Endothelial cell of umbilical vein (primary cell): ENCODE results near the gene RAP1GDS1.

Source experiments
- EZH2 ChIP-seq: IDR thresholded peaks from 2 replicates; pipeline ENCODE4 v1.6.1; 2012; ENCODE audit warnings: borderline replicate concordance, low read depth, mild to moderate bottlenecking, moderate library complexity, low read length, inconsistent platforms; ENCODE audit not compliant: severe bottlenecking
- POLR2A ChIP-seq: IDR thresholded peaks from 2 replicates; pipeline ENCODE4 v1.6.1; 2012; ENCODE audit warnings: low read depth, mild to moderate bottlenecking, control low read depth, low read length
- TF ChIP-seq, protein P1 (sequence below), 2 donors: IDR thresholded peaks; 1 replicate in 1 of 2; 2 replicates in 1 of 2; pipeline ENCODE4 v1.5.1; 2011; ENCODE audit warnings: low read length in 2 of 2, mild to moderate bottlenecking in 2 of 2, moderate library complexity in 2 of 2, control low read depth in 1 of 2, inconsistent platforms in 1 of 2, low read depth in 1 of 2; ENCODE audit not compliant: insufficient read depth in 1 of 2; ENCODE audit errors: extremely low read depth in 1 of 2

DNA sequence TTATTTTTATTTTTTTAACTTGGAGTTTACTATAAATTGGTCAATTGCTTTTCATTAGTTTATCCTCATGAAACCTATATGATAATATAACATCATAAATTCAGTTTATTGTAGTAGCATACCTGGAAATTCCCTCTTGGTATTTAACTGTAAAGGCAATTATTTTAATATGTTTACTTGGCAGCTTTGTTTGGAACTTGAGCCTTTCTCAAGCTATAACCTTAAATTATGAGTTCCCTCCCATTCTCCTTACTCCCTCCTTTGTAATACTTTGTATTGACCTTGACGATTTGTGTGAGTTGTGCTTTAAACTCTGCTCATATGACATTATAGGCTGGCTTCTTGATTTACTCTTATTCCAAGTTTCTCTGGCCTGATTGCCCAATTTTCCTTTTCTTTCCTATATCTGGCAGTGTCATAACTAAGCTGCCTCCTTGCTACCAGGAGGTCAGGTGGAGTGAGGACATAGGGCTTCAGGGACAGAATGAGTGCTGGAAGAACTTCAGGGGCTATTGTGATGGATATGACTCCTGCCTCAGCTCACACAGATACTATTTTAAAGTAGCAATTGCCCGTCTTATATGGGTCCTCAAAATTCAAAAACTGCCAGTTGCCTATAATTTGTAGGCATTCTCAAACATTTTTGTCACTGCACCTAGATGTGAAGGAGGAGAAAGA, 77.7 kb downstream of the RAP1GDS1 start:
- TF ChIP-seq, protein P1, sequence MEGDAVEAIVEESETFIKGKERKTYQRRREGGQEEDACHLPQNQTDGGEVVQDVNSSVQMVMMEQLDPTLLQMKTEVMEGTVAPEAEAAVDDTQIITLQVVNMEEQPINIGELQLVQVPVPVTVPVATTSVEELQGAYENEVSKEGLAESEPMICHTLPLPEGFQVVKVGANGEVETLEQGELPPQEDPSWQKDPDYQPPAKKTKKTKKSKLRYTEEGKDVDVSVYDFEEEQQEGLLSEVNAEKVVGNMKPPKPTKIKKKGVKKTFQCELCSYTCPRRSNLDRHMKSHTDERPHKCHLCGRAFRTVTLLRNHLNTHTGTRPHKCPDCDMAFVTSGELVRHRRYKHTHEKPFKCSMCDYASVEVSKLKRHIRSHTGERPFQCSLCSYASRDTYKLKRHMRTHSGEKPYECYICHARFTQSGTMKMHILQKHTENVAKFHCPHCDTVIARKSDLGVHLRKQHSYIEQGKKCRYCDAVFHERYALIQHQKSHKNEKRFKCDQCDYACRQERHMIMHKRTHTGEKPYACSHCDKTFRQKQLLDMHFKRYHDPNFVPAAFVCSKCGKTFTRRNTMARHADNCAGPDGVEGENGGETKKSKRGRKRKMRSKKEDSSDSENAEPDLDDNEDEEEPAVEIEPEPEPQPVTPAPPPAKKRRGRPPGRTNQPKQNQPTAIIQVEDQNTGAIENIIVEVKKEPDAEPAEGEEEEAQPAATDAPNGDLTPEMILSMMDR (IDR thresholded peaks at IDR 0.05; ENCODE audit: extremely low read depth in 1 of 2, insufficient read depth in 1 of 2, low read depth in 1 of 2, low read length in 2 of 2): no peak
- TF ChIP-seq POLR2A: no peak
- no peak for TF ChIP-seq EZH2
